ENCODE results near the gene ECEL1. TPM values are rescaled to one million over a fixed set of nuclear protein-coding genes. Genes with fewer than 3 reads are reported as not detected.
"Not testable (repeated sequence)": the region's sequence is repeated elsewhere in the genome, so short reads cannot be mapped to it uniquely, and the experiment has no call there.

The ECEL1 gene
- total RNA-seq, 1 donor from 2014 or later = 14.9 TPM

- intact Hi-C loops (cut with DNase I) = no loop called here
- DNase-seq (ENCODE audit: low spot score in 2 of 2) = no peak
These were observed 53.5 kb downstream of the ECEL1 start for GRCh38 chr2:232434091-232434490.

GRCh38 chr2:232433622-232434021 is 54.0 kb downstream of the ECEL1 start:
- H3K27ac ChIP-seq; H3K36me3 ChIP-seq; H3K4me1 ChIP-seq; H3K4me3 ChIP-seq; DNase-seq (ENCODE audit: low spot score in 2 of 2); intact Hi-C loops (cut with DNase I); H3K9me3 ChIP-seq; H3K27me3 ChIP-seq: not testable (repeated sequence)

More at GRCh38 chr2:232434091-232434490, 53.5 kb downstream of the ECEL1 start:
- H3K36me3 ChIP-seq = no peaks in the 10 kb centered on the region
- H3K27me3 ChIP-seq = no peaks in the 10 kb centered on the region
- no peaks in the 10 kb centered on the region for H3K9me3 ChIP-seq
- H3K4me1 ChIP-seq = no peaks in the 10 kb centered on the region
- no peak for TF ChIP-seq CTCF (IDR thresholded peaks at IDR 0.05)
- H3K27ac ChIP-seq = no peak overlapping the region
- no peak overlapping the region for H3K4me3 ChIP-seq

- no peak for DNase-seq (ENCODE audit: low spot score in 2 of 2)
- no peak overlapping the region for H3K4me3 ChIP-seq
- no peaks in the 10 kb centered on the region for H3K9me3 ChIP-seq
- intact Hi-C loops (cut with DNase I) = no loop called here
- no peak for TF ChIP-seq CTCF (IDR thresholded peaks at IDR 0.05)
- H3K4me1 ChIP-seq = no peaks in the 10 kb centered on the region
- no peaks in the 10 kb centered on the region for H3K27me3 ChIP-seq
- H3K27ac ChIP-seq = no peak overlapping the region
- no peaks in the 10 kb centered on the region for H3K36me3 ChIP-seq
These were observed 54.9 kb downstream of the ECEL1 start for GRCh38 chr2:232432598-232433184.

- intact Hi-C loops (cut with DNase I) = no loop called here
- H3K9me3 ChIP-seq = no peaks in the 10 kb centered on the region
- H3K4me1 ChIP-seq = no peaks in the 10 kb centered on the region
- H3K36me3 ChIP-seq = no peaks in the 10 kb centered on the region
- no peak overlapping the region for H3K4me3 ChIP-seq
- no peak for TF ChIP-seq CTCF (IDR thresholded peaks at IDR 0.05)
- no peaks in the 10 kb centered on the region for H3K27me3 ChIP-seq
- no peak for DNase-seq (ENCODE audit: low spot score in 2 of 2)
- no peak overlapping the region for H3K27ac ChIP-seq
These were observed 55.7 kb downstream of the ECEL1 start for GRCh38 chr2:232431705-232432590.

Other genes with a start within 250 kb of the ECEL1 start
- not detected for gene ALPP, start 109.1 kb downstream of the ECEL1 start, total RNA-seq
- gene ALPG, start 81.0 kb downstream of the ECEL1 start, total RNA-seq = not detected
- gene ALPI, start 31.7 kb downstream of the ECEL1 start, total RNA-seq = not detected
- gene PRSS56, start 32.6 kb upstream of the ECEL1 start, total RNA-seq = not detected
- gene CHRND, start 38.3 kb upstream of the ECEL1 start, total RNA-seq = not detected
- gene CHRNG, start 51.9 kb upstream of the ECEL1 start, total RNA-seq = not detected
- 0.53 TPM for gene TIGD1, start 62.7 kb upstream of the ECEL1 start, total RNA-seq
- gene EIF4E2, start 62.9 kb upstream of the ECEL1 start, total RNA-seq = 16.7 TPM
- gene EFHD1, start 145.8 kb upstream of the ECEL1 start, total RNA-seq = 142 TPM
- gene GIGYF2, start 209.5 kb upstream of the ECEL1 start, total RNA-seq = 27.5 TPM

Measured in ascending aorta (tissue), 2 donors.